GM12874 (cell line): ENCODE measurements around the gene TAL1.

Experiments
- CTCF ChIP-seq: IDR thresholded peaks from 2 replicates; pipeline ENCODE4 v1.5.1; 2011; ENCODE audit warnings: low read depth, mild to moderate bottlenecking, control low read depth, low read length, moderate library complexity; ENCODE audit not compliant: insufficient read depth

The TAL1 gene

GRCh38 chr1:47186267-47187185, 45.5 kb downstream of the TAL1 start:
- no peak for TF ChIP-seq CTCF

GRCh38 chr1:47184822-47185677, 47.0 kb downstream of the TAL1 start:
- TF ChIP-seq CTCF, result no peak

GRCh38 chr1:47184090-47184821, 47.8 kb downstream of the TAL1 start:
- TF ChIP-seq CTCF, result no peak

- TF ChIP-seq CTCF, result no peak
Observed at GRCh38 chr1:47183308-47184089, 48.5 kb downstream of the TAL1 start.

- no peak for TF ChIP-seq CTCF
Observed at GRCh38 chr1:47182676-47183235, 49.3 kb downstream of the TAL1 start.

GRCh38 chr1:47181955-47182675, 49.9 kb downstream of the TAL1 start:
- no peak for TF ChIP-seq CTCF
